Keratinocyte (primary cell): Measurements from ENCODE around the gene TVP23C. TPM values are rescaled to one million over a fixed set of nuclear protein-coding genes. Genes with fewer than 3 reads are reported as not detected.

Experiments
- DNase-seq: peaks from one replicate; pipeline ENCODE4 v3.0.0-alpha.2; 2011; ENCODE audit warnings: low read depth, missing footprints, low spot score
- FAIRE-seq: peaks from 2 replicates; lab custom pipeline; 2011; peaks lifted over from hg19 to GRCh38; lab: Jason Lieb, UNC
- H2AFZ ChIP-seq: 2 replicates; pipeline ENCODE4 v1.6.0; 2012; ENCODE audit warnings: low read length, control low read depth, inconsistent platforms; ENCODE audit not compliant: control insufficient read depth
- H3K27ac ChIP-seq: 2 replicates; pipeline ENCODE4 v1.5.1; 2011; ENCODE audit warnings: low read length; ENCODE audit not compliant: control insufficient read depth, insufficient read depth
- H3K27me3 ChIP-seq: 3 replicates; pipeline ENCODE4 v1.6.0; 2011; ENCODE audit warnings: low read length; ENCODE audit not compliant: control insufficient read depth, insufficient read depth; ENCODE audit errors: extremely low read depth
- H3K36me3 ChIP-seq, 2 experiments: 2 replicates in 1 of 2; 3 replicates in 1 of 2; pipeline ENCODE4 v1.5.1; 2011; ENCODE audit warnings: low read length in 2 of 2, mild to moderate bottlenecking in 1 of 2; ENCODE audit not compliant: control insufficient read depth in 2 of 2, insufficient read depth in 2 of 2; ENCODE audit errors: extremely low read depth in 1 of 2
- H3K4me1 ChIP-seq: 3 replicates; pipeline ENCODE4 v1.5.1; 2011; ENCODE audit warnings: low read length; ENCODE audit not compliant: control insufficient read depth, insufficient read depth; ENCODE audit errors: extremely low read depth
- H3K4me2 ChIP-seq: 3 replicates; pipeline ENCODE4 v1.6.0; 2011; ENCODE audit warnings: low read depth, low read length; ENCODE audit not compliant: control insufficient read depth, insufficient read depth; ENCODE audit errors: extremely low read depth
- H3K4me3 ChIP-seq, 3 experiments: fragments of 200-600 bp in 1 of 3; sonication (generic) in 1 of 3; 2 replicates in 2 of 3; 3 replicates in 1 of 3; pipeline ENCODE4 v1.5.1; 2011 to 2016; ENCODE audit warnings: low read length in 3 of 3, mild to moderate bottlenecking in 3 of 3, control low read depth in 2 of 3, inconsistent platforms in 1 of 3, low read depth in 1 of 3, mixed read lengths in 1 of 3, mixed run types in 1 of 3, moderate library complexity in 1 of 3; ENCODE audit not compliant: control insufficient read depth in 2 of 3, insufficient read depth in 2 of 3; ENCODE audit errors: extremely low read depth in 1 of 3
- H3K79me2 ChIP-seq: 2 replicates; pipeline ENCODE4 v1.6.0; 2012; ENCODE audit warnings: low read length; ENCODE audit not compliant: control insufficient read depth, insufficient read depth
- H3K9ac ChIP-seq: 3 replicates; pipeline ENCODE4 v1.6.0; 2011; ENCODE audit warnings: low read length; ENCODE audit not compliant: control insufficient read depth, insufficient read depth; ENCODE audit errors: extremely low read depth
- H3K9me1 ChIP-seq: 3 replicates; pipeline ENCODE4 v1.6.0; 2011; ENCODE audit warnings: low read length; ENCODE audit not compliant: control insufficient read depth, insufficient read depth; ENCODE audit errors: extremely low read depth
- H3K9me3 ChIP-seq: 2 replicates; pipeline ENCODE4 v1.5.1; 2012; ENCODE audit warnings: low read depth, low read length; ENCODE audit not compliant: control insufficient read depth
- H4K20me1 ChIP-seq: 3 replicates; pipeline ENCODE4 v1.6.0; 2011; ENCODE audit warnings: low read length; ENCODE audit not compliant: control insufficient read depth, insufficient read depth; ENCODE audit errors: extremely low read depth
- CTCF ChIP-seq, 3 experiments: IDR thresholded peaks in 1 of 3; conservative IDR thresholded peaks in 1 of 3; optimal IDR thresholded peaks in 1 of 3; 2 replicates in 2 of 3; 3 replicates in 1 of 3; pipeline versions ENCODE3 to v1.5.1; 2011; ENCODE audit warnings: low read length in 3 of 3, mild to moderate bottlenecking in 3 of 3, moderate library complexity in 2 of 3, control low read depth in 1 of 3, inconsistent platforms in 1 of 3; ENCODE audit not compliant: insufficient read depth in 2 of 3; ENCODE audit errors: extremely low read depth in 1 of 3
- EZH2 ChIP-seq: IDR thresholded peaks from one replicate; pipeline ENCODE4 v1.6.1; 2012; ENCODE audit warnings: inconsistent platforms, mild to moderate bottlenecking, low read length, moderate library complexity
- dilution Hi-C: fragments of 300-500 bp; cut with MboI; formaldehyde crosslinking; loops from one replicate; pipeline ENCODE4 v1.7.0; 2020; ENCODE audit warnings: low sequenced_read_pairs; ENCODE audit not compliant: extremely low pct_ligation_motif_present
- polyA plus RNA-seq, 5 experiments: library from polyadenylated mRNA; depleted of rRNA in 3 of 5; stranded (reverse) in 3 of 5; stranded (forward) in 1 of 5; unstranded in 1 of 5; fragments of >200 nt; gene quantifications; 1 replicate in 1 of 5; 2 replicates in 3 of 5; 3 replicates in 1 of 5; pipeline versions ENCODE4 v1.2.1 to v1.2.3, GENCODE V29; 2011 to 2012; ENCODE audit warnings: missing spikeins in 2 of 5, low read depth in 1 of 5, low replicate concordance in 1 of 5

The TVP23C gene
- polyA plus RNA-seq, 1 donor (not counting 4 experiments of a cell fraction or from before 2014, with no cell fraction given): 5.7 TPM

- no peak for TF ChIP-seq EZH2
- no peak for TF ChIP-seq CTCF (optimal IDR thresholded peaks at IDR 0.05 in 1 of 3, IDR thresholded peaks at IDR 0.05 in 1 of 3, conservative IDR thresholded peaks at IDR 0.05 in 1 of 3; ENCODE audit: extremely low read depth in 1 of 3, insufficient read depth in 2 of 3, low read length in 3 of 3)
- no peaks in the 10 kb centered on the region for H3K9me3 ChIP-seq
- no peak overlapping the region for H3K4me2 ChIP-seq
- H3K36me3 ChIP-seq: no peaks in the 10 kb centered on the region
- H3K4me3 ChIP-seq: no peak overlapping the region
- DNase-seq (no peak), FAIRE-seq (no peak)
- H3K27ac ChIP-seq: no peak overlapping the region
- no peaks in the 10 kb centered on the region for H3K27me3 ChIP-seq
- dilution Hi-C loops: no loop called here
- H3K9ac ChIP-seq: no peak overlapping the region
- no peaks in the 10 kb centered on the region for H3K79me2 ChIP-seq
- no peaks in the 10 kb centered on the region for H3K9me1 ChIP-seq
- no peaks in the 10 kb centered on the region for H3K4me1 ChIP-seq
- no peaks in the 10 kb centered on the region for H4K20me1 ChIP-seq
- H2AFZ ChIP-seq: no peak overlapping the region
Observed at GRCh38 chr17:15490634-15491261, 72.5 kb downstream of the TVP23C start.

- FAIRE-seq (no peak), DNase-seq (no peak)
- no peak overlapping the region for H3K27ac ChIP-seq
- H3K79me2 ChIP-seq: no peaks in the 10 kb centered on the region
- H3K9me3 ChIP-seq: no peaks in the 10 kb centered on the region
- H3K36me3 ChIP-seq: no peaks in the 10 kb centered on the region
- dilution Hi-C loops: no loop called here
- H3K27me3 ChIP-seq: no peaks in the 10 kb centered on the region
- no peaks in the 10 kb centered on the region for H3K4me1 ChIP-seq
- no peak overlapping the region for H3K4me2 ChIP-seq
- no peak overlapping the region for H2AFZ ChIP-seq
- no peak overlapping the region for H3K9ac ChIP-seq
- no peak overlapping the region for H3K4me3 ChIP-seq
- H4K20me1 ChIP-seq: no peaks in the 10 kb centered on the region
- no peak for TF ChIP-seq CTCF (optimal IDR thresholded peaks at IDR 0.05 in 1 of 3, IDR thresholded peaks at IDR 0.05 in 1 of 3, conservative IDR thresholded peaks at IDR 0.05 in 1 of 3; ENCODE audit: extremely low read depth in 1 of 3, insufficient read depth in 2 of 3, low read length in 3 of 3)
- TF ChIP-seq EZH2: no peak
- no peaks in the 10 kb centered on the region for H3K9me1 ChIP-seq
Observed at GRCh38 chr17:15488557-15488956, 74.7 kb downstream of the TVP23C start.
